Retinal pigment epithelial cell (primary cell): ENCODE results near the gene ASB9.

Source experiments
- DNase-seq: peaks from one replicate; pipeline ENCODE4 v3.0.0-alpha.2; 2010; ENCODE audit warnings: low read depth
- H3K4me3 ChIP-seq: 2 replicates; pipeline ENCODE4 v1.5.1; 2011; ENCODE audit warnings: mild to moderate bottlenecking, low read length, control low read depth, moderate library complexity
- TF ChIP-seq, protein P1 (sequence below): conservative IDR thresholded peaks from 2 replicates; pipeline ENCODE4 v1.5.1; 2011; ENCODE audit warnings: low read depth, low read length, control low read depth, inconsistent platforms

Gene ASB9

DNA sequence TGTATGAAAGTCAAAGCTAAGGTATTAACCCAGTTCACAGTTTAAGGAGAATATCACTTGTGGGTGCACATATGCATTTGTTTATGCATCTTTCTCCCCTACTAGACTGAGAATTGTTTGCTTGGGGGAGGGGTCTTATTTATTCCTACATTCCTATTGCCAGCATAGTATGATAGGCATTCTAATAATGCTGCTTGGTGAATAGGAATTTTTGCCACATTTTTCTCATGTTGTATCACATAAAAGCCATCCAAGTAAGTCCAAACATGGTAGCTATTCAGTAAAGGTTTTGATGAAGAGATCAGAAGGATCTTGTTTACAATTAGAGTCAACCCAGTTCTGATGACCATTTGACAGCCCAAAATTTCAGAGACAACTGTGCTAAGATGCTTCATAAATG, 48.6 kb downstream of the ASB9 start:
- no peak for DNase-seq
- no peak overlapping the region for H3K4me3 ChIP-seq
- TF ChIP-seq, protein P1, sequence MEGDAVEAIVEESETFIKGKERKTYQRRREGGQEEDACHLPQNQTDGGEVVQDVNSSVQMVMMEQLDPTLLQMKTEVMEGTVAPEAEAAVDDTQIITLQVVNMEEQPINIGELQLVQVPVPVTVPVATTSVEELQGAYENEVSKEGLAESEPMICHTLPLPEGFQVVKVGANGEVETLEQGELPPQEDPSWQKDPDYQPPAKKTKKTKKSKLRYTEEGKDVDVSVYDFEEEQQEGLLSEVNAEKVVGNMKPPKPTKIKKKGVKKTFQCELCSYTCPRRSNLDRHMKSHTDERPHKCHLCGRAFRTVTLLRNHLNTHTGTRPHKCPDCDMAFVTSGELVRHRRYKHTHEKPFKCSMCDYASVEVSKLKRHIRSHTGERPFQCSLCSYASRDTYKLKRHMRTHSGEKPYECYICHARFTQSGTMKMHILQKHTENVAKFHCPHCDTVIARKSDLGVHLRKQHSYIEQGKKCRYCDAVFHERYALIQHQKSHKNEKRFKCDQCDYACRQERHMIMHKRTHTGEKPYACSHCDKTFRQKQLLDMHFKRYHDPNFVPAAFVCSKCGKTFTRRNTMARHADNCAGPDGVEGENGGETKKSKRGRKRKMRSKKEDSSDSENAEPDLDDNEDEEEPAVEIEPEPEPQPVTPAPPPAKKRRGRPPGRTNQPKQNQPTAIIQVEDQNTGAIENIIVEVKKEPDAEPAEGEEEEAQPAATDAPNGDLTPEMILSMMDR = no peak

DNA sequence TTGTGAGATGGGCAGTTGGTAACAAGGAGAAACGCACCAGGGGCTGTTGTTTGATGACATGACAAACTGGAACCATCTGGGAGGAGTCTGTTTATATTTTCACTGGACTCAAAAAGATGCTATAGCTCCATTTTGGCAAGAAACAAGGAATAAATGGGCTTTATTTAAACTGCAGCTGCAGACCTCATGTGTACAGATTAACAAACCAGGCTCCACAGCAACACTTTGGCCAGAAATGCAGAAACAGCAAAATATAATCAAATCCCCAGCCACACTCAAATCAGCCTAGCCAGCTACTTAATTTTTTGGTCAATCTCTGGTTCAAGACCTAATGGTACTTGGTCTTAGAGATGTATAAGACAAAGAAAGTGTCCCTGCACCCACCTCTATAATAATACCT, 52.7 kb downstream of the ASB9 start:
- TF ChIP-seq, protein P1 = no peak
- H3K4me3 ChIP-seq = no peak overlapping the region
- DNase-seq = no peak

DNA sequence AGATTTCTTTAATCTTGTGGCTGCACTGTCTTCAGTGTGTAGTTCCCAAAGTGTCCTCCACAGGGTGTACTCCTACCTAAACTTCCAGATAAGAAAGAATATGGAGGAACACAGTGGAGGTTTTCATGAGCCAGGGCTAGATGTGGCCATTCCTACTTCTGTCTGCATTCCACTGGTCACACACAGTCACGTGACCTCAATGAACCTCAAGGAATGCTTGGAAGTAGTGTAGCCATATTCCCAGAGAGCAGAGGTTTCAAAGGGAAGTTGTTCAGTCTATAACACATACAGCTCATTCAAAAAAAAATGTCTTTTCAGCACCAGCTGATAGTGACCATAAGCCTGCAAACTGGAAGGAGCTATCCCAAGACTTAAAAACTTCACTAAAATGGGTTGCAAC, 53.6 kb downstream of the ASB9 start:
- DNase-seq = no peak
- H3K4me3 ChIP-seq = no peak overlapping the region
- TF ChIP-seq, protein P1 = no peak

DNA sequence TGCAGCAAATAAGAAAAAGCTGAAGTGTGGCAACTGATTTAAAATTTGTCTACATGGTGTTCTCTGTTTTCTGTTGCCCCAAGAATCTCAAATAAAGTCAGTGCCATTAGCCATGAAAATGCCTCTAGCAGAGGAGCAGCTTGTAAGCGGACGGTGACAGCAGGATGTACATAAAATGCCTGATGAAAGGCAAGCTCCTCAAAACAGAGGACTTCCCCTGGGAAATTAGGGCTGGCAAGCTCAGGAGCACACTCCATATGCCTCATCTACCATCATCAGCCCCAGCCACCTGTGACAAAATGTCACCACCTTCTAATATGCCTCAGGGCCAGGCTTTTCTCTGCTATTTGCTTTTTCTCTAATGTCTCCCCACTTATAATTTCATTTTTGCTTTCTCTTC, 54.5 kb downstream of the ASB9 start:
- TF ChIP-seq, protein P1 = no peak
- DNase-seq = no peak
- H3K4me3 ChIP-seq = no peak overlapping the region

DNA sequence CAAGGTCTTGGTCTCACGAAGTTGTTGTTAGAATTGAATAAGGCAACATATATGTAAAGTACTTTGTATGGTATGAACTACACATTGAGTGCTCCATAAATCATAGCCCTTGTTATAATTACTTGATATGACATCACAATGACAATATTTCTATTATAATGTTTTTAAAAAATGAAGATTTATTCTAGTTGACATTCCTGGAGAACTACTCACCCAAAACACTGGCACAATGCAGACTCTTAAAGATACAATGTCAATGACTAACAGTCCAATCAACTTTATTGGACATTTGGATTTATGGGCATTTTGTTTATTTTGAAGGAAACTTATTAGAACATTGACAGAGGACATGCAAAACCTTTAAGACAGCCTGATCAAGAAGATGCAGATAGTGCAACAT, 55.3 kb downstream of the ASB9 start:
- TF ChIP-seq, protein P1 = no peak
- H3K4me3 ChIP-seq = no peak overlapping the region
- no peak for DNase-seq

DNA sequence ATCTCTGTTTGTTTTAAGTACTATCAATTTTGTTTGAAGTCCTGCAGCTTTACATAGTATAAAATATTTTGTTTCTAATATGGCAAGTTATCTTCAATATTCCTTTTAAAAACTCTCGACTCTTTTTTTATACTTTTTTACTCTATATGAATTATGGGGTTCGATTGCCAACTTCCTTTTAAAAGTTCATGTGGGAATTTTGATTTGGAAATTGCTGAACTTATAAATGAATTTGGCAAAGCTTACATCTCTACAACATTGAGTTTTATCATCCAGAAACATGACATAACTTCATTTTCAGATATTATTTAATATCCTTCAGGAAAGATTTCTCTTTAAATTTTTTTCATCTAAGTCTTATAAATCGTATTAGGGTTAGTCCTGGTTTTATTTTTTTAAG, 60.8 kb downstream of the ASB9 start:
- TF ChIP-seq, protein P1 = no peak
- no peak overlapping the region for H3K4me3 ChIP-seq
- DNase-seq = no peak

DNA sequence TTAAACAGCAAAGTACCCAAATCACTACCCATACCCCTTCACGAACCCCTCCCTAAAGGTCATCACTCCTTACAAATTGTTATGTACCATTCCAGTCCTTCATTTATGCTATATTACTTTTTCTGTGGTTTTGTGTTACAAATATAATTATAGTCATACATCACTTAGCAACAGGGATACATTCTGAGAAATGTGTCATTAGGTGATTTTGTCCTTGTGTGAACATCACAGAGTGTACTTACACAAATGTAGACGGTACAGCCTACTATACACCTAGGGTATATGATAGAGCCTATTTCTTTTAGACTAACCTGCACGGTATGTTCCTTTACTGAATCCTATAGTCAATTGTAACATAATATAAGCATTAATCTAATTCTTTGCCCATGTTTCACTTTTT, 61.9 kb downstream of the ASB9 start:
- H3K4me3 ChIP-seq = no peak overlapping the region
- TF ChIP-seq, protein P1 = no peak
- DNase-seq = no peak
